GM23338 (cell line): ENCODE results near the gene MED12L. TPM values are rescaled to one million over a fixed set of nuclear protein-coding genes. Genes with fewer than 3 reads are reported as not detected.

Source experiments
- ATAC-seq: fragments of 200-7000 bp; cut with Tn5 transposase; 3 replicates; pipeline ENCODE4 v1.9.1; 2020
- DNase-seq: peaks from one replicate; pipeline ENCODE4 v3.0.0-alpha.2; 2015; ENCODE audit warnings: low spot score
- H2AFZ ChIP-seq: fragments of 200-600 bp; sonication (generic); 2 replicates; pipeline ENCODE4 v1.8.0; 2016; ENCODE audit warnings: antibody characterized with exemption, mild to moderate bottlenecking, moderate library complexity
- H3F3A ChIP-seq: fragments of 200-600 bp; sonication (generic); replicated peaks from 2 replicates; pipeline ENCODE4 v1.8.0; 2017; ENCODE audit warnings: antibody characterized with exemption, mixed run types, low read depth
- H3K27ac ChIP-seq: fragments of 200-600 bp; sonication (generic); 2 replicates; pipeline ENCODE4 v1.6.1; 2016; ENCODE audit warnings: low read depth
- H3K27me3 ChIP-seq: fragments of 200-600 bp; sonication (generic); 2 replicates; pipeline ENCODE4 v1.8.0; 2016; ENCODE audit warnings: mild to moderate bottlenecking, mixed run types, moderate library complexity; ENCODE audit not compliant: insufficient read depth
- H3K36me3 ChIP-seq: fragments of 200-600 bp; sonication (generic); 2 replicates; pipeline ENCODE4 v1.8.0; 2016; ENCODE audit warnings: mild to moderate bottlenecking; ENCODE audit not compliant: insufficient read depth
- H3K4me1 ChIP-seq: fragments of 200-600 bp; sonication (generic); 2 replicates; pipeline ENCODE4 v1.8.0; 2016; ENCODE audit warnings: mild to moderate bottlenecking, moderate library complexity; ENCODE audit not compliant: insufficient read depth
- H3K4me2 ChIP-seq: fragments of 200-600 bp; sonication (generic); 2 replicates; pipeline ENCODE4 v1.7.1; 2017; ENCODE audit warnings: mixed run types
- H3K4me3 ChIP-seq: fragments of 200-600 bp; sonication (generic); 2 replicates; pipeline ENCODE4 v1.6.1; 2016; ENCODE audit warnings: mixed run types
- H3K79me2 ChIP-seq: fragments of 200-600 bp; sonication (generic); replicated peaks from 2 replicates; pipeline ENCODE4 v1.8.0; 2017; ENCODE audit warnings: mild to moderate bottlenecking; ENCODE audit not compliant: insufficient read depth
- H3K9me2 ChIP-seq: fragments of 200-600 bp; sonication (generic); 2 replicates; pipeline ENCODE4 v1.8.0; 2017; ENCODE audit not compliant: insufficient read depth
- H4K20me1 ChIP-seq: fragments of 200-600 bp; sonication (generic); replicated peaks from 2 replicates; pipeline ENCODE4 v1.8.0; 2017; ENCODE audit warnings: mild to moderate bottlenecking; ENCODE audit not compliant: insufficient read depth
- H3K27ac Mint-ChIP-seq: 2 replicates; pipeline ENCODE4 v1.8.0; 2020; ENCODE audit warnings: inconsistent platforms, mild to moderate bottlenecking, moderate library complexity, mixed read lengths
- H3K27me3 Mint-ChIP-seq: 3 replicates; pipeline ENCODE4 v1.8.0; 2022; ENCODE audit warnings: low read depth, mild to moderate bottlenecking, moderate library complexity, mixed read lengths, inconsistent platforms; ENCODE audit not compliant: insufficient read depth, poor library complexity
- H3K36me3 Mint-ChIP-seq: 3 replicates; pipeline ENCODE4 v1.8.0; 2021; ENCODE audit warnings: low read depth, mild to moderate bottlenecking, inconsistent platforms, moderate library complexity, mixed read lengths
- H3K4me1 Mint-ChIP-seq: 3 replicates; pipeline ENCODE4 v1.8.0; 2020; ENCODE audit warnings: mild to moderate bottlenecking, inconsistent platforms, mixed read lengths
- H3K4me3 Mint-ChIP-seq: 3 replicates; pipeline ENCODE4 v1.8.0; 2021; ENCODE audit warnings: moderate library complexity, mild to moderate bottlenecking, inconsistent platforms, mixed read lengths
- H3K9me3 Mint-ChIP-seq: 3 replicates; pipeline ENCODE4 v1.8.0; 2020; ENCODE audit warnings: moderate library complexity, mild to moderate bottlenecking, inconsistent platforms, mixed read lengths
- CTCF ChIP-seq, 2 experiments: fragments of 200-600 bp in 1 of 2; sonication (generic) in 1 of 2; conservative IDR thresholded peaks; 2 replicates each; pipeline versions ENCODE4 v1.5.1 to v1.6.1; 2016 to 2017; ENCODE audit warnings: antibody characterized with exemption in 2 of 2, low read depth in 2 of 2, mild to moderate bottlenecking in 2 of 2, moderate library complexity in 1 of 2
- EZH2 ChIP-seq: fragments of 200-600 bp; sonication (generic); IDR thresholded peaks from one replicate; pipeline ENCODE4 v1.8.0; 2017; ENCODE audit warnings: antibody characterized with exemption, mild to moderate bottlenecking, low read depth; ENCODE audit not compliant: unreplicated experiment
- EZH2phosphoT487 ChIP-seq: fragments of 200-600 bp; sonication (generic); IDR thresholded peaks from one replicate; pipeline ENCODE4 v1.8.1; 2018; ENCODE audit warnings: antibody characterized with exemption; ENCODE audit not compliant: unreplicated experiment
- NANOG ChIP-seq: IDR thresholded peaks from 2 replicates; pipeline ENCODE4 v1.6.1; 2016; ENCODE audit warnings: antibody characterized with exemption, borderline replicate concordance
- POLR2AphosphoS5 ChIP-seq: IDR thresholded peaks from 2 replicates; pipeline ENCODE4 v1.6.1; 2016; ENCODE audit warnings: antibody characterized with exemption, low read depth
- polyA plus RNA-seq: library from polyadenylated mRNA; unstranded; fragments of >200 nt; fragmentation: Nextera tagmentation; extraction: Ambion mirVana; gene quantifications from 2 replicates; pipeline ENCODE4 v1.2.1, GENCODE V29; 2016
- total RNA-seq: library from RNA; depleted of rRNA; stranded (reverse); fragments of >200 nt; shearing (Covaris generic); gene quantifications from 2 replicates; pipeline ENCODE4 v1.2.3, GENCODE V29; 2014
- TF ChIP-seq, protein P1 (sequence below): IDR thresholded peaks from one replicate; pipeline ENCODE4 v1.6.1; 2018; ENCODE audit warnings: antibody characterized with exemption; ENCODE audit not compliant: unreplicated experiment

The MED12L gene
- total and polyA plus RNA-seq, 2 experiments from 2014 or later = 5.7 to 25.0 TPM

DNA sequence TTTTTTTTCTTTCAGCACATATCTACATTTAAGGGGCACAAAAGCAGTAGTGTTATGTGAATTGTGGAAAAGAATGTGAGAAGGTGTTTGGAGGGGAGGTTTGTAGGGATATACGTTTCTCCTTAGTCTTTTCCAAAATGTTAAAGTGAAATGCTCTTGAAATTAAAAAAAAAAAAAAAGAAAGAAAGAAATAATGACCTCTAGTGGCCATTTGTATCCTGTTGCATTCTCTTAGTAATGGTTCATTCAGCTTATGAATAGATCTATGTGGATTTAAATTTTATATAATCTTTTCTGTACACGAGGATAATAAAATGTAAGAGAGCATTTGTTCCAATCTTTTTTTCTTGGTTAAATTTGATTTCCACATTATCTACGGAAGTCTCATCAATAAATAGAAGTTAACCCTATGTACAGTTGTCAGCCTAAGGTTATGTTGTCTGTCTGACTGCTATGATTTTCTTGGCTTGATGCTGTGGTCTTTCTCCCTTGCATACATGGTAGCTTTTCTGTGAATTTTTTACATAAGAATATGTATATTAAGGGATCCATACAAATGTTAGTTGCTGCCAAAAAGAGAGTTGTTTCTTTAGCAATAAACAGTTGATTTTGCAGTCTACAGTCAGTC, 242.2 kb downstream of the MED12L start:
- no peak overlapping the region for H3K4me2 ChIP-seq
- no peaks in the 10 kb centered on the region for H3K27me3 ChIP-seq
- H3K79me2 ChIP-seq = no peaks in the 10 kb centered on the region
- no peak overlapping the region for H2AFZ ChIP-seq
- H3K27me3 Mint-ChIP-seq = no peaks in the 10 kb centered on the region
- H3K4me3 Mint-ChIP-seq = no peak overlapping the region
- no peaks in the 10 kb centered on the region; the same call in 1 of the 2 replicates for H3K4me1 ChIP-seq
- H3K4me3 ChIP-seq = no peak overlapping the region
- H4K20me1 ChIP-seq = no peaks in the 10 kb centered on the region
- peak; percentile 51 for DNase-seq
- H3K9me2 ChIP-seq = peaks cover 3% of the 10 kb centered on the region
- peak in 1 of 2 experiments; percentile 88; a peak in 3 of 4 replicates for TF ChIP-seq CTCF (conservative IDR thresholded peaks at IDR 0.05; ENCODE audit: low read depth in 2 of 2)
- TF ChIP-seq NANOG = no peak
- H3K36me3 Mint-ChIP-seq = peaks cover under 1% of the 10 kb centered on the region; the same call in 1 of the 3 replicates
- no peaks in the 10 kb centered on the region for H3F3A ChIP-seq
- H3K4me1 Mint-ChIP-seq = peaks cover 12% of the 10 kb centered on the region
- H3K27ac ChIP-seq = no peak overlapping the region
- no peaks in the 10 kb centered on the region for H3K36me3 ChIP-seq
- peak; percentile 45; the same call in 2 of the 3 replicates for ATAC-seq
- no peak overlapping the region for H3K27ac Mint-ChIP-seq
- H3K9me3 Mint-ChIP-seq = no peaks in the 10 kb centered on the region

GRCh38 chr3:151328298-151328995, 243.0 kb downstream of the MED12L start:
- ATAC-seq (no peak), DNase-seq (no peak)
- TF ChIP-seq POLR2AphosphoS5 (no peak), CTCF (conservative IDR thresholded peaks at IDR 0.05; ENCODE audit: low read depth in 2 of 2) (no peak)
- Histone ChIP-seq H3K36me3 (no peaks in the 10 kb centered on the region), H3K4me1 (no peaks in the 10 kb centered on the region; the same call in 1 of the 2 replicates), H3F3A (no peaks in the 10 kb centered on the region), H2AFZ (no peak overlapping the region), H3K79me2 (no peaks in the 10 kb centered on the region), H4K20me1 (no peaks in the 10 kb centered on the region), H3K4me2 (no peak overlapping the region), H3K27me3 (no peaks in the 10 kb centered on the region), H3K4me3 (no peak overlapping the region), H3K27ac (no peak overlapping the region), H3K9me2 (peaks cover 3% of the 10 kb centered on the region; the same call in 1 of the 2 replicates)
- Mint-ChIP-seq H3K4me1 (peaks cover 15% of the 10 kb centered on the region), H3K36me3 (no peaks in the 10 kb centered on the region), H3K9me3 (no peaks in the 10 kb centered on the region), H3K4me3 (no peak overlapping the region), H3K27me3 (no peaks in the 10 kb centered on the region), H3K27ac (no peak overlapping the region)

- no peak for DNase-seq
- no peaks in the 10 kb centered on the region for H3K36me3 Mint-ChIP-seq
- Histone ChIP-seq H2AFZ (no peak within 1 kb of the TSS), H3K27me3 (no peaks in the 10 kb centered on the region), H3F3A (no peaks in the 10 kb centered on the region), H3K4me1 (no peaks in the 10 kb centered on the region; the same call in 1 of the 2 replicates), H3K27ac (no peak within 1 kb of the TSS), H3K36me3 (no peaks in the 10 kb centered on the region), H3K9me2 (no peaks in the 10 kb centered on the region; the same call in 1 of the 2 replicates), H3K79me2 (no peaks in the 10 kb centered on the region), H3K4me2 (no peak within 1 kb of the TSS), H4K20me1 (no peaks in the 10 kb centered on the region), H3K4me3 (no peak within 1 kb of the TSS)
- no peak within 1 kb of the TSS for H3K4me3 Mint-ChIP-seq
- no peaks in the 10 kb centered on the region for H3K27me3 Mint-ChIP-seq
- no peak for ATAC-seq
- no peak within 1 kb of the TSS for H3K27ac Mint-ChIP-seq
- no peaks in the 10 kb centered on the region for H3K9me3 Mint-ChIP-seq
- peaks cover 15% of the 10 kb centered on the region for H3K4me1 Mint-ChIP-seq
- TF ChIP-seq NANOG (no peak), EZH2 (no peak), EZH2phosphoT487 (no peak), CTCF (conservative IDR thresholded peaks at IDR 0.05; ENCODE audit: low read depth in 2 of 2) (no peak)
- TF ChIP-seq, protein P1, sequence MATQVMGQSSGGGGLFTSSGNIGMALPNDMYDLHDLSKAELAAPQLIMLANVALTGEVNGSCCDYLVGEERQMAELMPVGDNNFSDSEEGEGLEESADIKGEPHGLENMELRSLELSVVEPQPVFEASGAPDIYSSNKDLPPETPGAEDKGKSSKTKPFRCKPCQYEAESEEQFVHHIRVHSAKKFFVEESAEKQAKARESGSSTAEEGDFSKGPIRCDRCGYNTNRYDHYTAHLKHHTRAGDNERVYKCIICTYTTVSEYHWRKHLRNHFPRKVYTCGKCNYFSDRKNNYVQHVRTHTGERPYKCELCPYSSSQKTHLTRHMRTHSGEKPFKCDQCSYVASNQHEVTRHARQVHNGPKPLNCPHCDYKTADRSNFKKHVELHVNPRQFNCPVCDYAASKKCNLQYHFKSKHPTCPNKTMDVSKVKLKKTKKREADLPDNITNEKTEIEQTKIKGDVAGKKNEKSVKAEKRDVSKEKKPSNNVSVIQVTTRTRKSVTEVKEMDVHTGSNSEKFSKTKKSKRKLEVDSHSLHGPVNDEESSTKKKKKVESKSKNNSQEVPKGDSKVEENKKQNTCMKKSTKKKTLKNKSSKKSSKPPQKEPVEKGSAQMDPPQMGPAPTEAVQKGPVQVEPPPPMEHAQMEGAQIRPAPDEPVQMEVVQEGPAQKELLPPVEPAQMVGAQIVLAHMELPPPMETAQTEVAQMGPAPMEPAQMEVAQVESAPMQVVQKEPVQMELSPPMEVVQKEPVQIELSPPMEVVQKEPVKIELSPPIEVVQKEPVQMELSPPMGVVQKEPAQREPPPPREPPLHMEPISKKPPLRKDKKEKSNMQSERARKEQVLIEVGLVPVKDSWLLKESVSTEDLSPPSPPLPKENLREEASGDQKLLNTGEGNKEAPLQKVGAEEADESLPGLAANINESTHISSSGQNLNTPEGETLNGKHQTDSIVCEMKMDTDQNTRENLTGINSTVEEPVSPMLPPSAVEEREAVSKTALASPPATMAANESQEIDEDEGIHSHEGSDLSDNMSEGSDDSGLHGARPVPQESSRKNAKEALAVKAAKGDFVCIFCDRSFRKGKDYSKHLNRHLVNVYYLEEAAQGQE = no peak
These were observed 243.9 kb downstream of the MED12L start, which contains the start of gene P2RY13 for GRCh38 chr3:151329363-151329762. TSS of gene P2RY13 (minus strand) at chr3:151329549. CDS start at chr3:151329528, 21 bp downstream.
